HG02938 (cell line): ENCODE measurements around the gene WIPI1.
A peak's percentile ranks its signal among the peaks of the same experiment; 100 is the strongest.

Experiments used
- ATAC-seq: cut with Tn5 transposase; IDR thresholded peaks from one replicate; pipeline ENCODE4 v1.9.1; 2021; ENCODE audit warnings: mild to moderate bottlenecking, moderate library complexity; ENCODE audit not compliant: unreplicated experiment

WIPI1 gene

DNA sequence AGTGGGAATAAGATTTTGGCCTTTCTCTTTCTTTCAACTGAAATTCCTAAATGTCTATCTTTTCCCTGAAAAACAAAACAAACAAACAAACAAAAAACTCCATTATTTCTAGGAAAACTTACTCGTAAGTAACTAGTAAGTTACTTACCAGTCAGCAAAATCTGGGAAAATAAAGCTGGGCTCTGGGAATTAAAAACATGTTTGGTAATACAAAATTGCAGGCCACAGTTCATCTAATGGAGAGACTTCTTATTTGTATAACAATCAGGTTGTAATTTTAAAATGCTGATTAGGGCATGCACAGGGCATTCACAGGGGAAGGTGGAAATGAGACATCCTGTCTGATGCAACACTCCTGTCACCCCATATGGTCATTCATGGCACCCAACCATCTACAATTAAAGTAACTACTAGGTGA is 3.8 kb upstream of the WIPI1 start:
- no peak for ATAC-seq

DNA sequence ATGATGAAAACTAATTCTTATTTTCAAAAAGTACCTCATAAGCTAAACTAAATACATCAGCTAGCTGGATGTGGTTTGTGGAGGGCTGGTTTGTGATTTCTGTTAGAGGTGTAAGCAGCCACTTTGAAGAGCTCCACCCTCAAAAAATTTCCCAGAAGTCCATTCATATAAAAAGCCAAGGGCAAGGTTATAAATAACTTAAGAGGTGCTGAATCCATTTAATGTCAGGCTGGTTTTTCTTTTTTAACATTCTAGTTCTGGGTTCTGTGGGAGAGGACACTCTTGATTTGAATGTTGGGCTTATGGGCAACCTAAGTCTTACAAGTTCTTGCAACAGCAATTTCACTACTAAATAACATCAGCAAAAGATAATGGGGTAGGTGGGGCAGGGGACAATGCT is 3.4 kb upstream of the WIPI1 start:
- ATAC-seq: no peak

DNA sequence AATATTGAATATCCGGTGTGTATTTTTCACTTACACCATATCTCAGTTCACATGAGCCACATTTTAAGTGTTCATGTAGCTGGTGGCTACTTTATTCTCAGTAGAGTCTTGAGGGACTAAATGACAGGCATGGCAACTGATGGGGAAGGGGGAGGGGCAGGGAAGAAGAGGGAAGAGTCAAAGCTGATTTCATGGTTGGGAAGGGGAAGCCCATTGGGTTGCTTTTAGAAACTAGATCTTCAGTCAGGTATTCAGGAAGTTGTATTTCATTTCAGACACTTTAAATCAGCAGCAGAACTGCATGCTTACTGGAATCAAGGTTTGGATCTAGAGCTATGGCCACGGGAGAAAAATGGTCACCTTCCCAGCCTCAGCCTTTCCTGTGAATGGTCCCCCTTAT is 2.9 kb upstream of the WIPI1 start:
- ATAC-seq: no peak

DNA sequence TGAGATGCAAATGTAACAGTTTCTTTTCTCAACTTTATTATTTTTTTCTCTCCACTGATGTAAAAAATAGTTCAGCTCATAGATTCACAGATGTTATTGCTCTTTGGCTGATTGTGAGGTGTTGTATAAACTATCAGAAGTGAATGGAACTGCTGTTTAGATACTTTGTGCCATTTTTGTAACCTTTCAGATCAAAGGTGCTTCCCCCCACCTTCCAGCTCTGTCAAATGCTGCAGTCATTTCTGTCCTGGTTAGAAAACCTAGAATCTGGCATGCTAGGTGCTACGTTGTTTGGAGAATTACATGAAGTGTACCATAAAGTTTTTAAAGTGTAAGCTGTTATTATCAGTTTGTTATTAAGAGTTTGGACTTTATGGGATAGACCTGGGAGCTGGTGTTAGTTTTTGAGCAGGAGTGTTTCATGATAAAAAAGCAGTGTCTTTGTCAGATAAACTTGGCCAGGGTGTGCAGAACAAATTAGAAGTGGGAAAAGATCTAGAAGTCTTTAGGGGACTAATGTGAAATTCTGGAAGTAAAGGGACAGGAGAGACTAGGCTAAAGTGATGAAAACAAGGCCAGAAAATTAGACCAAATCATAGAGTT is 1.8 kb upstream of the WIPI1 start:
- no peak for ATAC-seq

DNA sequence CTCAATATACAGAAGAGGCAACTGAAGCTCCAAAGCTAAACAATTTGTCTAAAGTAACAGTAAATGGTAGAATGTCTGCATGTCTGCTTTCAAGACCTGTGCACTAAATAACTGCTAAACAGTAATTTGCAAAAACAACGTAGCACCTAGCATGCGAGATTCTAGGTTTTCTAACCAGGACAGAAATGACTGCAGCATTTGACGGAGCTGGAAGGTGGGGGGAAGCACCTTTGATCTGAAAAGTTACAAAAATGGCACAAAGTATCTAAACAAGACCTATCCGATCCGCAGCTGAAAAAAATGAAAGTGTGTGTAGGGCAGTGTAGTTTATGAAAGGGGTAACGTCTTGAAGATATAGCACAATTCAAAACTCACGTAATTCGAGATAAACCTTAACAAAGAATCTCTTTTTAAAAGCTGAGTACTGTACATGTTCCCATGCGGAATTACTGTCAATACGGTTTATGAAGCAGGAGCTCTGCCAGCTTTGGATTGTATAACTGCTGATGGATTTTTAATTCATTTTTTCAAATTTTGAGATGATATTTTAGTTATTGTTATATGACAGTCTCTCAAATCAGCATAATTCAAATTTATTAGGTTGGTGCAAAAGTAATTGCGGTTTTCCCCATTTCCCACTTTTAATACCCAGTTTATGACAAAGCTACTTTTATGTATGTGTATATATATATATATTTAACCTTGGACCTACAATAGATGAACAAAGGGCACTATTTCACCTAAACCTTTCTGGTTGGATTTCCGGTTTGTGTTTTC is 1.2 kb upstream of the WIPI1 start:
- ATAC-seq: no peak

DNA sequence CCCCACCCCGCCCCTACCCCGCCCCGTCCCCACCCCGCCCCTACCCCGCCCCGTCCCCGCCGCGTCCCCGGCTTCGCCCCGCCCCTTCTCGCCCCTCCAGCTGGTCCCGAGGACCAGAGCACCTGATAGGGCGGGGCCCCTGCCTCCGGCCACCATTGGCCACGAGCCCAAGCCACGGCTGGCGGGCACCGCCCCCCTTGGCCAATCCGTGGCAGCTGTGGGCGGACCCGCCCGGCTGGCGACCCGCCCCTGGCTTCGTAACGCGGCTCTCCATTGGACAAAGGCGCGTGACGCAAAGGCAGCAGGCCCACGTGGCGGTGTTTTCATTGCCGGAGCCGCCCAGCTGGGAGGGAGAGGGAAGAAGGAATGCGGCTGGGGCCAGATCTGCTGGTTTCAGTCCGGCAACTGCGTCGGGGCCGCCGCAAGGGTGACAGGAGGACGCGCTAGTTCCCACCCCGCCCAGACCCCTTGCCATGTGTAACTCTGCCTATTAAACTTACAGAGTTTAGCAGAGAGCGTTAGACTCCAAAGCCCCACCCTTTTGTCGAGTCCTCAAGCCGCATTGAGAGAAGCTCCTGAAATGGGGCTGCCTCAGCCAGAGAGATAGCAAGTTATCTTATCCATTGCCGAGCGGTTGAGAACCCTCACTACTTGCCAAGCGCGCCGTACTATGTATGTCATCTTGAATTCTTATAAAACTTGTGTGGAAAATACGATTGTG is 403 bp upstream of the WIPI1 start:
- peak; percentile 66 for ATAC-seq

DNA sequence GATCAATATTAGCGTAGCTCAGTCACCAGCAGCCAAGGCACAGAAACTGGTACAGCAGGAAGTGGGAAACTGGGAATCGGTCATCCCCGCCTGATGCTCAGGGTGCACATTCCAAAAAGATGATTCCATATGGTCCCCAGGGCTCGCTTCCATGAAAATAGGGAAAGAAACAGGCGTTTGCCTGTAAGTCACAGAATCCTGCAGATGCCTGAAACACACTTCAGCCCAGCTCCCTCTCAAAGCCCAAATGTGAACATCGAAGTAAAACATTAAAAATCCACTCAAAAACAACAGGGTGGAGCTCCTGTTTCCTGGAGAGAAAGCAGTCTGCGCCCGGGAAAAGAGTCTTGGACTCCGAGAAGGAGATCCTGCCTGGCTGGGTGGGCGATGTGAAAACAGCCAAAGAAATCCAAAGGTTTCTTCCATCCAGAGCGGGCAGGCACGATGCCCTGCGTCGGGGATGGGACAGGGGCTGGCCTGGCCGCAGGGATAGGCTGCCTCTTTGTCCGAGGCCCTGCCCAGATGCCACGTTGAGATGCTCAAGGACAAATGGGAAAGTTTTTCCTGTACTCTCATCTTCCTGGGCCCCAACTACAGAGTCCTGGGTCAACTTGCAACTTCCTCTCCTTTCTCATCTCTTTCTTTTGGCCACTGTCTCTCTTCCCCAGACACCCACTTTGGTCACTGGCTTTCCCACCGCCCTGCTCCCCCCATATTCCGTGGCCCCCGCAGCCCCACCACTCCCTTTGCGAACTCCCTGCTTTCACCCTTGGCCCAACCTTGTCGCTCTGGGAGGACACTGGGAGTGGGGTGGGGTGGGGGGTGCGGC is 743 bp downstream of the WIPI1 start:
- no peak for ATAC-seq

DNA sequence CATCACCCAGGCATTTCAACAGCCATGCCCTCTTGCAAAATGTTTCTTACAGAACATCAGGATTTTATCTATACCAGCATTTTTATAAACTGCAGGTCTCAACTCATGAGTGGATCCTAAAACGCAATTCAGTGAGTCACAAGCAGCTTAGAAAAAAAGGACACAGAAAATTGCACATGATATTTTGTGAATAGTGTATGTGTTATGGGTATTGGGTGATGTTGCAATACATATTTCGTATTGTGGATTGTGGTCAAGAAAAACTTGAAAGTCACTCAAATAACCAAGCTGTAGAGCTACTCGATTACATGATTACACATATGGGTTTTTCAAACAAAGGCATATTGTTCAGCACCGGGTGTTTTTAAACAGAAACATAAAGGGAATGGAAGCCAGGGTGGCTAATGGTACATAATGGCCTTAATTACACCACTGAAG is 1.4 kb downstream of the WIPI1 start:
- ATAC-seq: no peak

DNA sequence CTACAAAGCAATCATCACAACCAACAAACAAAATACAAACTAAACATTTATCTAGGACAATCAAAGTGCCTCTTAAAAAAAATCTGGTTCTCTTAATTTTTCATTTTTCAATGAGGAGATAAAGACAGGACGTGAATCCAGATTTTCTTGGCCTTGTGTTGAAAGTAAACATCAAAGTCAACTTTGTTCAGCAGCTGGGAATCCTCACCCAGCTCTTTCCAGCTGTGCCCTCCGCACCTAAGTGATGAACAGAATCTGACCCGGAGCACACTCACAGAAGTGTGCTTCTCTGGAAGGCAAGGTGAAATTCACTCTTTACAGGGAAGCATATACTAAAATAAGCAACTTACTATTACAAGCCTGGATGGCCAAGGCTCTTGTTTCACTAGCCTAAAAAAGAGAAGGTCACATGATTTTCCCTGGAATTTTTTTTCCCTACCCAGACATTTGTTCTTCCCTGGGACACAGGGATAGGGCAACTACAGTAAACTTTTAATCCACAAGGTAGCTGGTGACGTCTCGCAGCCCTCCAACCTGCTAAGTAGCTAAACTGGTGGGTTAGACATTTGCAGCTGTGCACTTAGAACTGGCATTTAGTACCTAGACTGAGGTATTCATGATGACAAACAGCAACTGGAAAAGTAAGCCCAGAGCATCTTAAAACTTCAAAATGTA is 3.2 kb downstream of the WIPI1 start:
- no peak for ATAC-seq

DNA sequence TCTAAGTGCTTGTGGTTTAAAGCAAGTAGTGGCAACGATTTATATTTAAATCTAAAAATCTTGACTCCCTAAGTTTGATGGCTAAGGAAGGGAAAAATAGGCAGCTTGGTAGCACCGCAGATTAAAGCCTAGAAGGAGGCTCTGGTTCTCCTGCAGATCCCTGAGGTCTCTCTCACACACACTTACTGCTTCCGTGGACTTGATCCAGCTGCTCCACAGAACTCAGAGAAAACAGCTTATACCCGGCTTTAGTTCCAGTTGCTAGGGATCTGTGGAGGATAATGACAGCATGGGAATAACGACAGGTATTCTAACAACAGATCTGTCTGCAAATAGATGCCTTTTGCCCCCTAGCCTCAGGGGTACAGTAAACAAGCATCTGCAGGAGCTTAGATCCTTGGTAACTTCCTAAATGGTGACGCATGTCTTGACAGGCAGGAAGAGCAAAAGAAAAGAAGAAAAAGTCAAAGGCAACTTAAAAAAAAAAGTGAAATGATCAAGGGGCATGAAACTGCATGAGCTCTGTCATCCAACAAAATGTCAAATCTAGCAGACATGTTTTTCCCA is 4.5 kb downstream of the WIPI1 start:
- no peak for ATAC-seq

DNA sequence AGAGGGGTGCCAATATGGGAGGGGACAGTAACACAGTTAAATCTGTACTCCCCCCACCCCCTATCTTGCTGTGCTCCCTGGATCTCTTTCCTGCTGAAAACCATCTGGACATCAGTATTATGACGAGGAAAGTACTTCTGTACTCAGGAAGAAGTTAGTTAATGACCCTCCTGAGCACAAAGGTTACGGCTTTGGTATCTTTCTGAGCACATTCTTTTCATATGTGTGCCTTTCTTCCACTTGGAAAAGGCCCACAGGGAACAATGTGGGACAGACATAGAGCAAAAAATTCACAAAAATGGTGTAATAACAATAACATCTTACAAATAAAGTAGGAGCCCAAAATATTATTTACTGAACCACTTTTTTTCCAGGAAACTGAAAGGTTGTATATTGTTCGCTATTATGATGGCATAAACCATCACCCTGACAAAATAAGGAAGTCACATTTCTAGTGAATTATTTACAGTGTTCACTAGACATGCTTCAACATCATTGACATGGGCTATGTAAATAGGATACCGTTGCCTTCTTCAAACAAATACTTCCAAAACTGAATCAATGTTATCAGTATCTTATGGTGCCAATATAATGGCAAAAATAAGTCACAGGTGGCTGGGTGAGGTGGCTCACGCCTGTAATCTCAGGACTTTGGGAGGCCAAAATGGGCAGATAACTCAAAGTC is 5.5 kb downstream of the WIPI1 start:
- ATAC-seq: no peak

DNA sequence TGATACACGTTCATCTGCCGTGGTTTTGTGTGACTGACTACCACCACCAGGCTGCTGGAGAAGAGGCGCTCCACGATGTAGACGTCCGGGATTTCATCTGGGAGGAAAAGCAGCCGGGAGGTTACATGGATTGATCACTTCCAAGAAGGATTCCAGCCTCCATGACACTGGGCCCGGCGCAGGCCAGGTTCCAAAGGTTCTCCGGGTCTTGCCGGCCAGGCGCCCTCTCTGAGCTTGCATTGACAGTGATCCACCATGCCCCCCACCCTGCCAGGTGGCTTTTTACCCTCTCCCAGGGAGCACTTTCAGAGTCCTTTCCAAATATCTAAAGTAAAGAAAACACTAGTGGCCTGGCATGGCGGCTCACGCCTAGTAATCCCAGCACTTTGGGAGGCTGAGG is 6.5 kb downstream of the WIPI1 start:
- no peak for ATAC-seq

DNA sequence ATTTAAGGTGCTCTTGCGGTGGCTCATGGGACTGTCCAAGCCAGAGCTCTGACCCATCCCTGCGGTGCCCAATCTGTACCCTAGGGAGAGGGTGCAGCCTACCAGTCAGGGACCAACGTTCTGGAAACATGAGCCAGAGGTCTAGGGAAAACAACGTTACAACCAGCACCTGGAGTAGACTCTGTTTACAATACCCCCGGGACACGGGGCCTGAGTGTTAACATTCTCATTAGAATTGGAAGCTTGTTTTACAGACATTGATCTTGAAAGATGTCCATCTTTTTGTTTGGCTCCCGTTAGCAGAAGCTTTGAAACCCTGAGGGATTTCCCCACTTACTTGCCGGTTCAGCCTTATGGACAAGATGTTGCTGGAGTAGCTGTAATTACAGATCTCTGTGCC is 6.9 kb downstream of the WIPI1 start:
- no peak for ATAC-seq

DNA sequence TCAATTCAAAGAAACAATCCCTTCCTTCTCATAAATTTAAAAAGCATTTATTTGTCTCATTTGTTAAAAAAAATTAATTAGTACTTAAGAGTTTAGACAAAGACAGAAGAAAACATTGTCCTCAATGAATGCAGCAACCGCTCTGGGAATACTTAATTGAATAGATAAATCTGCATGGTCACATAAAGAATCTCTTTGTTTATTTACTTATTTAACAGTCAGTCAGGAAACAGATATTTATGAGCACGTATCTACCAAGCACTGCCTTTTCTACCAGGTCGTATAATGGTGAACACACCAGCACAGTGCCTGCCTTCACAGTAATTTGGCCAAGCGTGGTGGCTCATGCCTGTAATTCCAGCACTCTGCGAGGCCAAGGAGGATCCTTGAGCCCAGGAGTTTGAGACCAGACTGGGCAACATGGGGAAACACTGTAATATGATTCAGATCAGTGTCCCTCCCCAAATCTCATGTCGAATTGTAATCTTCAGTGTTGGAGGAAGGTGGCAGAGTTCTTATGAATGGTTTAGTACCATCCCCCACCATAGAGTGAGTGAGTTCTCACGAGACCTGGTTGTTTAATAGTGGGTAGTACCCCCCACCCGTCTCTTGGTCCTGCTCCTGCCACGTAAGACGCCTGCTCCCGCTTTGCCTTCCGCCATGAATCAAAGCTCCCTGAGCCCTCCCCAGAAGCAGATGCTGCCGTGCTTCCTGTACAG is 8.1 kb downstream of the WIPI1 start:
- no peak for ATAC-seq

DNA sequence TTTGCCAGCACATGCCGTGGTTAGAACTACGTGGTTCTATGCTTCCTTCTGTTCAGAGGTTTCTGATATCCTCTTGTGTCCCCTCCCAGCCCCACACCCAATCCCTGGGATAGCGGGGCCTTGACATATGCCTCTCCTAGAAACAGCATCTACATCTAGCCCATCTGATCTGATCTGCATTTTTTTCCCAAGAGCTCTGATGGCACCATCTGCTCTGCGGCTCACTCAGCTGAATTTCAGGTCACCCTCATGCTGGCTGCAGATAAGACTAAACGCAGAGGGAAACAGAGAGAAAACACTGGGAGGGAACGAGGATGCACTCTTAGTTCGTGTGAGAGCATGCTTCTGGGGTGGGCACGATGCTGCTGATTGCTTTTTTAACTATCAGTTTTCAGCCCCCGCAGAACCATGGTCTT is 10.7 kb downstream of the WIPI1 start:
- no peak for ATAC-seq

DNA sequence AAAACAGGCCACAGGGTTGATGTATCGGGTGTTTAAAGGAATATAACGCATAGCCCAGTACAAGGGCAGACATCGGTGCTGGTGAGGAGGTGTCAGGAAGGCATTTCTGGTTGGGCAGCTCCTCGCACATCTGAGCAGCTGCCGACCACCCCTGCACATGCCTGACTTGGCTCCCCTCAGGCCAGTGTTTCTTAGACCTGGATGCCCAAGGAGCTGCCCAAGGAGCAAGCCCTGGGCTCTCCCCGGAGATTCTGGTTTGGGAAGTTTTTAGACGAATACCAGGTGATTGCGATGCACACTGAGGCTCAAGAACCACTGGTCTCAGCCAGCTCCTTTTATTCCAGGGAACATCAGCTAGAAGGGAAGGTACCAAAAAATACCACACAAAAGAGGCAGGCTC is 11.6 kb downstream of the WIPI1 start:
- no peak for ATAC-seq

DNA sequence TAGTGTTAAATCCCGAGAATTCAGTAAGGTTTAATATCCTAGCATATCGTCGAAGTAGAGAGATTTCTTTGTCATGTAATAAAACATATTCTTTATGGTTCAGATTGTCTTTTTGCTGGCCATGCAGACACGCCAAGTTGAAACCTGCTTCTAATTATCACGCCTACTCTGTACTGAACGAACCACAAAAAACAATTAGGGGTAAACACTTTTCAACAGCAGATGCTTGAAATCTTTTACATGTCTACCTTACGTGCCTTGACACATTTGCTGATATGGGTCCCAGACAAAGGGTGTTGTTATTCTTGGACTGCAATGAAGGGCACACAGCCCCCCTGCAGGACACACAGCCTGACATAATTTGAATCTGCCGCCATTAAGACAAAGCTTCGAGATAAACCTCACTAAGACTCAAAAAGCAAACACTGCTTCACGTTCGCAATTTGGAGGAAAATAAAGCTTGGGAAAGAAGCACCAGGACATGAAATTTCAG is 13.3 kb downstream of the WIPI1 start:
- no peak for ATAC-seq

DNA sequence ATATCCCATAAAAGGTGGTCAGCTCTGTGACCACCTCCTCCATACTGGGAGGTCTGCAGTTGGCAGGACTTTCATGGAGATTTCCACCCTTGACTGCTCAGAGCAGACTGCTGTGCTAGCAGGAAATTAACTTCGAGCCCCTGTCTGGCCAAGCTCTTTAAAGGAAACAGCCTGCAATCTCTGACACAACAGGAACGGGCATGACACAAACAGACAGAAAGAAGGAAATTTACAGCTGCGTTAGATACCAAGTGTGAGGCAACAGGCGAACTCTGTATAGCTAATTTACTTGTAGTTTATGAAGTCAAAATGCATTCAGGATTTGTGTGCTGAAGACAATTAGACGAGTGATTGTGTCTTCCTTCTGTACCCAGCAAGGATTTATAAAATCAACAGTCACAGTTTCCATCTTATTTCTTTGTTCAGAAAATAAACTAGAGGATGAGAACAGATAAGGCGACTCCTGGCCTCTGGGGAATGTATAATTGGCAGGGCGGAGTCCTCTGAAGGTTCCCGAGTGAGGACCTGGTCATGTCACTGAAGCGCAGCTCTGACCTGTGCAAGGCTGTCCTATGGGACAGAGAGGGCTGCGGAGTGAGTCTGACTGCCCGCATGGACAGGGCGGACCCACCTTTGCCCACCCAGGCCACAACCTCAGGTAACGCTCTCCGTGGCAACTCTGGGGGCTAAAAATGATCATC is 16.1 kb downstream of the WIPI1 start:
- ATAC-seq: no peak
